Endothelial cell of umbilical vein (primary cell): ENCODE results near the gene GANAB. TPM values are rescaled to one million over a fixed set of nuclear protein-coding genes. Genes with fewer than 3 reads are reported as not detected.

ENCODE experiments used
- BruUV-seq: library from RNA; stranded (reverse); fragments of 400-500 nt; replicated peaks from 2 replicates; lab custom pipeline; 2021; lab: Mats Ljungman, UMichigan
- CTCF ChIA-PET: fragments of 300-600, 350-600 bp; sonication (Branson Sonifier 250); formaldehyde crosslinking; loops from one replicate; lab custom pipeline; 2021; ENCODE audit warnings: antibody characterized with exemption, inconsistent platforms; lab: Charles Lee
- POLR2A ChIA-PET: fragments of 300-600, 350-600 bp; sonication (Branson Sonifier 250); formaldehyde crosslinking; loops from one replicate; lab custom pipeline; 2021; ENCODE audit warnings: antibody characterized with exemption, inconsistent platforms; lab: Charles Lee
- DNase-seq: peaks from one replicate; pipeline ENCODE4 v3.0.0-alpha.2; 2011; ENCODE audit warnings: low read depth, low spot score
- FAIRE-seq: peaks from 2 replicates; lab custom pipeline; 2011; peaks lifted over from hg19 to GRCh38; lab: Jason Lieb, UNC
- H2AFZ ChIP-seq: 2 replicates; pipeline ENCODE4 v1.6.0; 2012; ENCODE audit warnings: low read depth, low read length, control low read depth, inconsistent platforms
- H3K27ac ChIP-seq: 2 replicates; pipeline ENCODE4 v1.5.1; 2011; ENCODE audit warnings: low read depth, mild to moderate bottlenecking, control low read depth, low read length, moderate library complexity; ENCODE audit not compliant: insufficient read depth
- H3K27me3 ChIP-seq, 2 experiments: 2 replicates each; pipeline versions ENCODE4 v1.6.0 to v1.6.1; 2011; ENCODE audit warnings: low read length in 2 of 2, mixed read lengths in 1 of 2; ENCODE audit not compliant: control insufficient read depth in 2 of 2, insufficient read depth in 2 of 2
- H3K36me3 ChIP-seq, 2 experiments: 2 replicates in 1 of 2; 3 replicates in 1 of 2; pipeline ENCODE4 v1.5.1; 2011; ENCODE audit warnings: low read length in 2 of 2, mild to moderate bottlenecking in 1 of 2, moderate library complexity in 1 of 2; ENCODE audit not compliant: control insufficient read depth in 2 of 2, insufficient read depth in 2 of 2; ENCODE audit errors: extremely low read depth in 1 of 2
- H3K4me1 ChIP-seq: 3 replicates; pipeline ENCODE4 v1.5.1; 2011; ENCODE audit warnings: mild to moderate bottlenecking, low read length; ENCODE audit not compliant: control insufficient read depth, insufficient read depth; ENCODE audit errors: extremely low read depth
- H3K4me2 ChIP-seq: 2 replicates; pipeline ENCODE4 v1.6.1; 2011; ENCODE audit warnings: low read length, control low read depth, mixed read lengths; ENCODE audit not compliant: insufficient read depth
- H3K4me3 ChIP-seq, 3 experiments: fragments of 200-600 bp in 1 of 3; sonication (generic), shearing (Covaris generic) in 1 of 3; replicated peaks in 1 of 3; 2 replicates each; pipeline ENCODE4 v1.5.1; 2011 to 2016; ENCODE audit warnings: control low read depth in 3 of 3, low read length in 3 of 3, mild to moderate bottlenecking in 2 of 3, inconsistent platforms in 1 of 3, low read depth in 1 of 3, moderate library complexity in 1 of 3; ENCODE audit not compliant: insufficient read depth in 1 of 3
- H3K79me2 ChIP-seq: 2 replicates; pipeline ENCODE4 v1.6.0; 2012; ENCODE audit warnings: low read length, inconsistent platforms; ENCODE audit not compliant: control insufficient read depth, insufficient read depth
- H3K9ac ChIP-seq: replicated peaks from 2 replicates; pipeline ENCODE3; 2011; ENCODE audit warnings: low read length, control low read depth; ENCODE audit not compliant: insufficient read depth; ENCODE audit errors: extremely low read depth
- H3K9me1 ChIP-seq: replicated peaks from 3 replicates; pipeline ENCODE4 v1.6.0; 2011; ENCODE audit warnings: mild to moderate bottlenecking, low read length; ENCODE audit not compliant: control insufficient read depth, insufficient read depth; ENCODE audit errors: extremely low read depth
- H3K9me3 ChIP-seq: replicated peaks from 2 replicates; pipeline ENCODE4 v1.5.1; 2012; ENCODE audit warnings: low read length, inconsistent platforms; ENCODE audit not compliant: control insufficient read depth, insufficient read depth
- H4K20me1 ChIP-seq: replicated peaks from 2 replicates; pipeline ENCODE3; 2011; ENCODE audit warnings: mild to moderate bottlenecking, low read length; ENCODE audit not compliant: control insufficient read depth, insufficient read depth; ENCODE audit errors: extremely low read depth
- EZH2 ChIP-seq: IDR thresholded peaks from 2 replicates; pipeline ENCODE4 v1.6.1; 2012; ENCODE audit warnings: borderline replicate concordance, low read depth, mild to moderate bottlenecking, moderate library complexity, low read length, inconsistent platforms; ENCODE audit not compliant: severe bottlenecking
- FOS ChIP-seq: IDR thresholded peaks from 2 replicates; pipeline ENCODE4 v1.6.1; 2011; ENCODE audit warnings: mild to moderate bottlenecking, low read length, moderate library complexity, borderline replicate concordance; ENCODE audit not compliant: insufficient read depth
- GATA2 ChIP-seq: IDR thresholded peaks from 2 replicates; pipeline ENCODE4 v1.7.0; 2011; ENCODE audit warnings: low read depth, mild to moderate bottlenecking, moderate library complexity, mixed read lengths, low read length; ENCODE audit not compliant: insufficient read length, insufficient read depth
- JUN ChIP-seq: IDR thresholded peaks from 2 replicates; pipeline ENCODE4 v1.6.1; 2011; ENCODE audit warnings: borderline replicate concordance, low read depth; ENCODE audit not compliant: insufficient read length, insufficient read depth
- MYC ChIP-seq: IDR thresholded peaks from one replicate; pipeline ENCODE4 v1.6.1; 2011; ENCODE audit warnings: mild to moderate bottlenecking, low read depth, low read length
- POLR2A ChIP-seq: IDR thresholded peaks from 2 replicates; pipeline ENCODE4 v1.6.1; 2012; ENCODE audit warnings: low read depth, mild to moderate bottlenecking, control low read depth, low read length
- POLR2AphosphoS5 ChIP-seq: IDR thresholded peaks from 2 replicates; pipeline ENCODE4 v1.6.1; 2012; ENCODE audit warnings: low read depth, mild to moderate bottlenecking, control low read depth, low read length, moderate library complexity; ENCODE audit not compliant: insufficient read depth
- dilution Hi-C: fragments of 300-500 bp; cut with MboI; formaldehyde crosslinking; loops from one replicate; pipeline ENCODE4 v1.15.0; 2019; ENCODE audit warnings: low sequenced_read_pairs; ENCODE audit not compliant: extremely low pct_ligation_motif_present
- intact Hi-C: fragments of 100-400 bp; cut with micrococcal nuclease; formaldehyde crosslinking; loops from one replicate; pipeline ENCODE4 v1.10.0; 2022
- polyA plus RNA-seq, 4 experiments: library from polyadenylated mRNA; depleted of rRNA in 3 of 4; stranded (reverse) in 3 of 4; unstranded in 1 of 4; fragments of >200 nt; gene quantifications; 2 replicates each; pipeline versions ENCODE4 v1.2.1 to v1.2.3, GENCODE V29; 2011 to 2012; ENCODE audit warnings: missing spikeins in 1 of 4
- total RNA-seq: library from RNA; stranded (reverse); gene quantifications from 2 replicates; pipeline ENCODE4 v1.2.3, GENCODE V29; 2021
- TF ChIP-seq, protein P1 (sequence below): IDR thresholded peaks from 2 replicates; pipeline ENCODE4 v1.6.1; 2011; ENCODE audit not compliant: insufficient read depth, insufficient read length
- TF ChIP-seq, protein P2 (sequence below), 2 donors: IDR thresholded peaks; 1 replicate in 1 of 2; 2 replicates in 1 of 2; pipeline ENCODE4 v1.5.1; 2011; ENCODE audit warnings: low read length in 2 of 2, mild to moderate bottlenecking in 2 of 2, moderate library complexity in 2 of 2, control low read depth in 1 of 2, inconsistent platforms in 1 of 2, low read depth in 1 of 2; ENCODE audit not compliant: insufficient read depth in 1 of 2; ENCODE audit errors: extremely low read depth in 1 of 2

The GANAB gene
- total and polyA plus RNA-seq, 2 donors (not counting 3 experiments of a cell fraction or from before 2014, with no cell fraction given): 389 to 455 TPM

DNA sequence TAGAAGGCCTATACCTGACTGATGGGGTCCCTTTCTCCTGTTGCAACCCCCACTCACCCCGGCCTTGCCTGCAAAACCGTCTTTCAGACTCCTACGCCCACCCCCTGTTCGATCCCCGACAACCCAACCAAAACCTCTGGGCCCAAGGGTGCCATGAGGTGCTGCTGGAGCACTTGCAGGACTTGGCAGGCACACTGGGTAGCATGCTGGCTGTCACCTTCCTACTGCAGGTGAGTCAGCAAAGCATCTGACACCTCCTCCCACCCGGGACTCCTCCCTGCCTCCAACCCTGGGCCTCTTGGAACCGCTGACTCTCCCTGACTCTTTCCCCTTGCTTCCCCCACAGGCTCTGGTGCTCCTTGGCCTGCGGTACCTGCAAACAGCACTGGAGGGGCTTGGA is 32.1 kb downstream of the GANAB start:
- H4K20me1 ChIP-seq: no peaks in the 10 kb centered on the region
- CTCF ChIA-PET: interaction anchor here (5.7 kb wide), 1 partner anchor 21 kb away, joined by 48 read pairs; the partner anchor contains the start of gene TUT1
- dilution Hi-C loops: no loop called here
- no peak overlapping the region for H3K4me3 ChIP-seq
- no peaks in the 10 kb centered on the region for H3K27me3 ChIP-seq
- BruUV-seq: no TSS peak
- H3K79me2 ChIP-seq: peaks cover 14% of the 10 kb centered on the region
- no peaks in the 10 kb centered on the region for H3K9me1 ChIP-seq
- H2AFZ ChIP-seq: no peak overlapping the region
- peaks cover 0 to 6% of the 10 kb centered on the region in 2 experiments for H3K36me3 ChIP-seq
- H3K4me1 ChIP-seq: peaks cover 22% of the 10 kb centered on the region
- POLR2A ChIA-PET: no interaction called here
- intact Hi-C loops: loop anchor here (5.0 kb wide), 1 partner anchor 217 kb away; no protein-coding TSS in a partner anchor
- no peak overlapping the region for H3K27ac ChIP-seq
- no peak overlapping the region for H3K4me2 ChIP-seq
- no peak overlapping the region for H3K9ac ChIP-seq
- DNase-seq (no peak), FAIRE-seq (no peak)
- TF ChIP-seq JUN: no peak
- no peak for TF ChIP-seq POLR2A
- no peak for TF ChIP-seq FOS
- no peak for TF ChIP-seq EZH2
- TF ChIP-seq MYC: no peak
- TF ChIP-seq, protein P1, sequence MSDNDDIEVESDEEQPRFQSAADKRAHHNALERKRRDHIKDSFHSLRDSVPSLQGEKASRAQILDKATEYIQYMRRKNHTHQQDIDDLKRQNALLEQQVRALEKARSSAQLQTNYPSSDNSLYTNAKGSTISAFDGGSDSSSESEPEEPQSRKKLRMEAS: no peak
- no peak for TF ChIP-seq POLR2AphosphoS5
- TF ChIP-seq GATA2: no peak
- TF ChIP-seq, protein P2, sequence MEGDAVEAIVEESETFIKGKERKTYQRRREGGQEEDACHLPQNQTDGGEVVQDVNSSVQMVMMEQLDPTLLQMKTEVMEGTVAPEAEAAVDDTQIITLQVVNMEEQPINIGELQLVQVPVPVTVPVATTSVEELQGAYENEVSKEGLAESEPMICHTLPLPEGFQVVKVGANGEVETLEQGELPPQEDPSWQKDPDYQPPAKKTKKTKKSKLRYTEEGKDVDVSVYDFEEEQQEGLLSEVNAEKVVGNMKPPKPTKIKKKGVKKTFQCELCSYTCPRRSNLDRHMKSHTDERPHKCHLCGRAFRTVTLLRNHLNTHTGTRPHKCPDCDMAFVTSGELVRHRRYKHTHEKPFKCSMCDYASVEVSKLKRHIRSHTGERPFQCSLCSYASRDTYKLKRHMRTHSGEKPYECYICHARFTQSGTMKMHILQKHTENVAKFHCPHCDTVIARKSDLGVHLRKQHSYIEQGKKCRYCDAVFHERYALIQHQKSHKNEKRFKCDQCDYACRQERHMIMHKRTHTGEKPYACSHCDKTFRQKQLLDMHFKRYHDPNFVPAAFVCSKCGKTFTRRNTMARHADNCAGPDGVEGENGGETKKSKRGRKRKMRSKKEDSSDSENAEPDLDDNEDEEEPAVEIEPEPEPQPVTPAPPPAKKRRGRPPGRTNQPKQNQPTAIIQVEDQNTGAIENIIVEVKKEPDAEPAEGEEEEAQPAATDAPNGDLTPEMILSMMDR (IDR thresholded peaks at IDR 0.05; ENCODE audit: extremely low read depth in 1 of 2, insufficient read depth in 1 of 2, low read depth in 1 of 2, low read length in 2 of 2): no peak
- H3K9me3 ChIP-seq: no peaks in the 10 kb centered on the region
